IMR-90 (cell line): ENCODE data around the gene AADACL3. TPM values are rescaled to one million over a fixed set of nuclear protein-coding genes. Genes with fewer than 3 reads are reported as not detected.

Experiments
- ATAC-seq: fragments of 200-7000 bp; cut with Tn5 transposase; 2 replicates; pipeline ENCODE4 v1.9.1; 2020; ENCODE audit warnings: low read depth, mild to moderate bottlenecking, moderate library complexity
- BruUV-seq: library from RNA; stranded (reverse); fragments of 400-500 nt; replicated peaks from 2 replicates; lab custom pipeline; 2021; lab: Mats Ljungman, UMichigan
- CTCF ChIA-PET: fragments of 300-600 bp; formaldehyde crosslinking; extraction: SDS; loops from one replicate; lab custom pipeline; 2021; ENCODE audit warnings: antibody characterized with exemption; lab: Yijun Ruan, JAX
- POLR2A ChIA-PET: fragments of 300-600 bp; sonication (Branson Sonifier 250); formaldehyde crosslinking; loops from one replicate; lab custom pipeline; 2022; ENCODE audit warnings: antibody characterized with exemption; ENCODE audit not compliant: unreplicated experiment; lab: Charles Lee
- DNase-seq: peaks from one replicate; pipeline ENCODE4 v3.0.0; 2013
- H2AFZ ChIP-seq: replicated peaks from 2 replicates; pipeline ENCODE3; 2013; ENCODE audit warnings: low read length, mild to moderate bottlenecking; ENCODE audit not compliant: poor library complexity
- H2AK5ac ChIP-seq: 2 replicates; pipeline ENCODE4 v1.6.1; 2013; ENCODE audit warnings: low read depth, low read length, inconsistent platforms
- H2AK9ac ChIP-seq: replicated peaks from 2 replicates; pipeline ENCODE3; 2013; ENCODE audit warnings: mild to moderate bottlenecking, low read depth, low read length, moderate library complexity; ENCODE audit not compliant: poor library complexity
- H2BK120ac ChIP-seq: 2 replicates; pipeline ENCODE4 v1.6.1; 2013; ENCODE audit warnings: low read depth, low read length, inconsistent platforms
- H2BK15ac ChIP-seq: 3 replicates; pipeline ENCODE4 v1.6.1; 2013; ENCODE audit warnings: low read depth, low read length, inconsistent platforms
- H2BK20ac ChIP-seq: 2 replicates; pipeline ENCODE4 v1.6.1; 2013; ENCODE audit warnings: low read depth, mild to moderate bottlenecking, inconsistent platforms, low read length, moderate library complexity
- H2BK5ac ChIP-seq: 2 replicates; pipeline ENCODE4 v1.6.1; 2013; ENCODE audit warnings: mild to moderate bottlenecking, low read depth, low read length, inconsistent platforms; ENCODE audit not compliant: poor library complexity, severe bottlenecking
- H3K14ac ChIP-seq: replicated peaks from 2 replicates; pipeline ENCODE4 v1.6.1; 2013; ENCODE audit warnings: low read depth, low read length, inconsistent platforms
- H3K18ac ChIP-seq: 2 replicates; pipeline ENCODE4 v1.6.1; 2013; ENCODE audit warnings: low read depth, low read length, control low read depth
- H3K23ac ChIP-seq: 2 replicates; pipeline ENCODE4 v1.6.1; 2013; ENCODE audit warnings: low read depth, low read length, inconsistent platforms
- H3K27ac ChIP-seq: 2 replicates; pipeline ENCODE4 v1.5.1; 2013; ENCODE audit warnings: mild to moderate bottlenecking, control low read depth, low read length; ENCODE audit not compliant: insufficient read depth
- H3K27me3 ChIP-seq: 2 replicates; pipeline ENCODE4 v1.6.1; 2013; ENCODE audit warnings: low read length; ENCODE audit not compliant: control insufficient read depth, insufficient read depth
- H3K36me3 ChIP-seq: 2 replicates; pipeline ENCODE4 v1.6.1; 2013; ENCODE audit warnings: low read length, mixed read lengths; ENCODE audit not compliant: control insufficient read depth, insufficient read depth
- H3K4ac ChIP-seq: 2 replicates; pipeline ENCODE4 v1.6.1; 2013; ENCODE audit warnings: low read depth, low read length, inconsistent platforms
- H3K4me1 ChIP-seq: 2 replicates; pipeline ENCODE4 v1.6.1; 2013; ENCODE audit warnings: low read length, mixed read lengths; ENCODE audit not compliant: control insufficient read depth, insufficient read depth
- H3K4me2 ChIP-seq: 2 replicates; pipeline ENCODE4 v1.6.1; 2013; ENCODE audit warnings: low read depth, mild to moderate bottlenecking, control low read depth, low read length, moderate library complexity
- H3K4me3 ChIP-seq: 2 replicates; pipeline ENCODE4 v1.5.1; 2013; ENCODE audit warnings: low read depth, mild to moderate bottlenecking, control low read depth, low read length, moderate library complexity; ENCODE audit not compliant: insufficient read depth
- H3K56ac ChIP-seq: 2 replicates; pipeline ENCODE4 v1.6.1; 2013; ENCODE audit warnings: low read length, inconsistent platforms; ENCODE audit not compliant: insufficient read depth; ENCODE audit errors: extremely low read depth
- H3K79me1 ChIP-seq, 2 experiments: 2 replicates each; pipeline ENCODE4 v1.6.1; 2013; ENCODE audit warnings: low read length in 2 of 2, inconsistent platforms in 1 of 2, low read depth in 1 of 2
- H3K9ac ChIP-seq: 2 replicates; pipeline ENCODE4 v1.6.1; 2013; ENCODE audit warnings: low read depth, low read length, control low read depth
- H3K9me1 ChIP-seq: 2 replicates; pipeline ENCODE4 v1.6.1; 2013; ENCODE audit warnings: low read length, inconsistent platforms; ENCODE audit not compliant: insufficient read depth
- H3K9me3 ChIP-seq: 2 replicates; pipeline ENCODE4 v1.6.1; 2013; ENCODE audit warnings: low read length; ENCODE audit not compliant: control insufficient read depth, insufficient read depth
- H4K20me1 ChIP-seq: 2 replicates; pipeline ENCODE4 v1.6.1; 2013; ENCODE audit warnings: low read length, inconsistent platforms; ENCODE audit not compliant: insufficient read depth
- H4K5ac ChIP-seq: 2 replicates; pipeline ENCODE4 v1.6.1; 2013; ENCODE audit warnings: mild to moderate bottlenecking, low read depth, low read length, control low read depth
- H4K8ac ChIP-seq, 2 experiments: 2 replicates each; pipeline ENCODE4 v1.6.1; 2013; ENCODE audit warnings: low read depth in 2 of 2, low read length in 2 of 2, control low read depth in 1 of 2, inconsistent platforms in 1 of 2
- H4K91ac ChIP-seq: 2 replicates; pipeline ENCODE4 v1.6.1; 2013; ENCODE audit warnings: low read depth, low read length, inconsistent platforms; ENCODE audit not compliant: insufficient read depth
- BHLHE40 ChIP-seq: fragments of 150-350 bp; IDR thresholded peaks from 2 replicates; pipeline ENCODE4 v1.6.1; 2016; ENCODE audit warnings: mild to moderate bottlenecking, low read depth, low read length
- CEBPB ChIP-seq: IDR thresholded peaks from 2 replicates; pipeline ENCODE4 v1.6.1; 2012; ENCODE audit warnings: low read depth, low read length, improper control_type of control experiment
- CHD1 ChIP-seq: IDR thresholded peaks from 2 replicates; pipeline ENCODE4 v1.6.1; 2012; ENCODE audit warnings: low read depth, low read length, improper control_type of control experiment
- FOS ChIP-seq: fragments of 150-350 bp; IDR thresholded peaks from 2 replicates; pipeline ENCODE4 v1.6.1; 2016; ENCODE audit warnings: low read depth, low read length
- MAFK ChIP-seq: IDR thresholded peaks from 2 replicates; pipeline ENCODE4 v1.6.1; 2012; ENCODE audit warnings: low read depth, low read length, improper control_type of control experiment
- MAZ ChIP-seq: IDR thresholded peaks from 2 replicates; pipeline ENCODE4 v1.6.1; 2012; ENCODE audit warnings: low read depth, mild to moderate bottlenecking, low read length, improper control_type of control experiment, moderate library complexity, borderline replicate concordance
- MXI1 ChIP-seq: IDR thresholded peaks from 2 replicates; pipeline ENCODE4 v1.6.1; 2012; ENCODE audit warnings: low read depth, mild to moderate bottlenecking, low read length, moderate library complexity, borderline replicate concordance
- NFE2L2 ChIP-seq: fragments of 150-350 bp; IDR thresholded peaks from 2 replicates; pipeline ENCODE4 v1.6.1; 2016; ENCODE audit warnings: low read depth, mild to moderate bottlenecking, low read length
- RAD21 ChIP-seq: IDR thresholded peaks from 2 replicates; pipeline ENCODE4 v1.6.1; 2012; ENCODE audit warnings: low read length, improper control_type of control experiment
- RCOR1 ChIP-seq: IDR thresholded peaks from 2 replicates; pipeline ENCODE4 v1.6.1; 2012; ENCODE audit warnings: mild to moderate bottlenecking, low read length, improper control_type of control experiment; ENCODE audit not compliant: insufficient replicate concordance
- SMC3 ChIP-seq: fragments of 150-350 bp; IDR thresholded peaks from 2 replicates; pipeline ENCODE4 v1.6.1; 2016; ENCODE audit warnings: low read depth, mild to moderate bottlenecking, antibody characterized with exemption, low read length, moderate library complexity
- WGBS, 2 experiments: methylation state at CpG; one replicate each; pipeline versions ENCODE4 v1.1.5 to v1.1.7; 2013; ENCODE audit warnings: missing lambda C conversion rate in 2 of 2; ENCODE audit not compliant: insufficient read length in 1 of 2; ENCODE audit errors: extremely low coverage in 2 of 2; 5-methylcytosine and 5-hydroxymethylcytosine counted together
- dilution Hi-C: fragments of 300-500 bp; cut with HindIII; formaldehyde crosslinking; loops from one replicate; pipeline ENCODE4 v1.14.3; 2018; ENCODE audit warnings: low sequenced_read_pairs; ENCODE audit not compliant: unreplicated experiment
- in situ Hi-C: fragments of 300-500 bp; cut with MboI; formaldehyde crosslinking; loops from 3 replicates; pipeline ENCODE4 v1.14.3; 2019; ENCODE audit warnings: low sequenced_read_pairs, inconsistent platforms, mixed read lengths
- intact Hi-C: fragments of 100-400 bp; cut with micrococcal nuclease; formaldehyde crosslinking; loops from 2 replicates; pipeline ENCODE4 v1.10.0; 2022
- polyA plus RNA-seq, 3 experiments: library from polyadenylated mRNA; depleted of rRNA; stranded (reverse); fragments of >200 nt; gene quantifications; 2 replicates each; pipeline ENCODE4 v1.2.3, GENCODE V29; 2012; ENCODE audit warnings: low replicate concordance in 1 of 3
- total RNA-seq: library from RNA; depleted of rRNA; stranded (reverse); fragments of >200 nt; gene quantifications from 2 replicates; pipeline ENCODE4 v1.2.3, GENCODE V29; 2012
- TF ChIP-seq, protein P1 (sequence below): fragments of 150-350 bp; IDR thresholded peaks from 2 replicates; pipeline ENCODE4 v1.6.1; 2017; ENCODE audit warnings: mild to moderate bottlenecking, antibody characterized with exemption, low read length, low read depth
- TF ChIP-seq, protein P2 (sequence below): fragments of 150-350 bp; IDR thresholded peaks from 2 replicates; pipeline ENCODE4 v1.6.1; 2016; ENCODE audit warnings: low read depth, mild to moderate bottlenecking, low read length, moderate library complexity, borderline replicate concordance
- TF ChIP-seq, protein P3 (sequence below): conservative IDR thresholded peaks from 2 replicates; pipeline ENCODE4 v1.5.1; 2012; ENCODE audit warnings: mild to moderate bottlenecking, low read depth, low read length, improper control_type of control experiment

The AADACL3 gene
- total and polyA plus RNA-seq, 2 of the 4 experiments (the other 2 are of a cell fraction), result not detected

DNA sequence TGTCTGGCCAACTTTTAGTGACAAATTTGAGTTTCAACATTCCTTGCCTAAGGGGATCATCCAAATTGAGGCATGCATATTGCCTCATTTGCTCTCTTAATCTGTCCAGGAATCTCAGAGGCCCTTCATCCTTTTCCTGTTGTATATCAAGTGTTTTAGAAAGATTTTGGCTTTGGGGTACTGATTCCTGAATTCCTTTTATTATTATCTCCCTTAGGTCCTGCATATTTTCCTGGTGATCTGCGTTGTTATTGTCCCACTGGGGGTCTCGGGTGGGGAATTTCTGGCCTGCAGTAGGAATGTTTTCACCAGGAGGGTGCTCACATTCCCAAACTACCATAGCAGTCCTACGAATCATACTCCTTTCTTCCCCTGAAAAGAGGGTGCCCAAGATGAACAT, 4.4 kb upstream of the AADACL3 start:
- no peak overlapping the region for H3K4ac ChIP-seq
- no peak overlapping the region for H3K18ac ChIP-seq
- in situ Hi-C loops (no loop called here), dilution Hi-C loops (no loop called here), intact Hi-C loops (no loop called here)
- H3K23ac ChIP-seq, result no peak overlapping the region
- no peaks in the 10 kb centered on the region for H3K79me1 ChIP-seq
- no peaks in the 10 kb centered on the region for H3K27me3 ChIP-seq
- H2AK9ac ChIP-seq, result no peak overlapping the region
- no peak overlapping the region for H2BK5ac ChIP-seq
- no peaks in the 10 kb centered on the region for H3K9me1 ChIP-seq
- no peak overlapping the region for H3K4me2 ChIP-seq
- BruUV-seq, result no TSS peak
- H2BK15ac ChIP-seq, result no peak overlapping the region
- H3K9me3 ChIP-seq, result no peaks in the 10 kb centered on the region
- H2AFZ ChIP-seq, result no peak overlapping the region
- CTCF ChIA-PET, result no interaction called here
- ATAC-seq (no peak), DNase-seq (no peak)
- no peak for TF ChIP-seq RCOR1
- TF ChIP-seq FOS, result no peak
- no peak for TF ChIP-seq NFE2L2
- TF ChIP-seq MAZ, result no peak
- TF ChIP-seq SMC3, result no peak
- TF ChIP-seq, protein P1, sequence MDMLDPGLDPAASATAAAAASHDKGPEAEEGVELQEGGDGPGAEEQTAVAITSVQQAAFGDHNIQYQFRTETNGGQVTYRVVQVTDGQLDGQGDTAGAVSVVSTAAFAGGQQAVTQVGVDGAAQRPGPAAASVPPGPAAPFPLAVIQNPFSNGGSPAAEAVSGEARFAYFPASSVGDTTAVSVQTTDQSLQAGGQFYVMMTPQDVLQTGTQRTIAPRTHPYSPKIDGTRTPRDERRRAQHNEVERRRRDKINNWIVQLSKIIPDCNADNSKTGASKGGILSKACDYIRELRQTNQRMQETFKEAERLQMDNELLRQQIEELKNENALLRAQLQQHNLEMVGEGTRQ, result no peak
- no peak for TF ChIP-seq MAFK
- TF ChIP-seq CEBPB, result no peak
- TF ChIP-seq BHLHE40, result no peak
- TF ChIP-seq, protein P2, sequence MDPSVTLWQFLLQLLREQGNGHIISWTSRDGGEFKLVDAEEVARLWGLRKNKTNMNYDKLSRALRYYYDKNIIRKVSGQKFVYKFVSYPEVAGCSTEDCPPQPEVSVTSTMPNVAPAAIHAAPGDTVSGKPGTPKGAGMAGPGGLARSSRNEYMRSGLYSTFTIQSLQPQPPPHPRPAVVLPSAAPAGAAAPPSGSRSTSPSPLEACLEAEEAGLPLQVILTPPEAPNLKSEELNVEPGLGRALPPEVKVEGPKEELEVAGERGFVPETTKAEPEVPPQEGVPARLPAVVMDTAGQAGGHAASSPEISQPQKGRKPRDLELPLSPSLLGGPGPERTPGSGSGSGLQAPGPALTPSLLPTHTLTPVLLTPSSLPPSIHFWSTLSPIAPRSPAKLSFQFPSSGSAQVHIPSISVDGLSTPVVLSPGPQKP, result no peak
- TF ChIP-seq CHD1, result no peak
- TF ChIP-seq, protein P3, sequence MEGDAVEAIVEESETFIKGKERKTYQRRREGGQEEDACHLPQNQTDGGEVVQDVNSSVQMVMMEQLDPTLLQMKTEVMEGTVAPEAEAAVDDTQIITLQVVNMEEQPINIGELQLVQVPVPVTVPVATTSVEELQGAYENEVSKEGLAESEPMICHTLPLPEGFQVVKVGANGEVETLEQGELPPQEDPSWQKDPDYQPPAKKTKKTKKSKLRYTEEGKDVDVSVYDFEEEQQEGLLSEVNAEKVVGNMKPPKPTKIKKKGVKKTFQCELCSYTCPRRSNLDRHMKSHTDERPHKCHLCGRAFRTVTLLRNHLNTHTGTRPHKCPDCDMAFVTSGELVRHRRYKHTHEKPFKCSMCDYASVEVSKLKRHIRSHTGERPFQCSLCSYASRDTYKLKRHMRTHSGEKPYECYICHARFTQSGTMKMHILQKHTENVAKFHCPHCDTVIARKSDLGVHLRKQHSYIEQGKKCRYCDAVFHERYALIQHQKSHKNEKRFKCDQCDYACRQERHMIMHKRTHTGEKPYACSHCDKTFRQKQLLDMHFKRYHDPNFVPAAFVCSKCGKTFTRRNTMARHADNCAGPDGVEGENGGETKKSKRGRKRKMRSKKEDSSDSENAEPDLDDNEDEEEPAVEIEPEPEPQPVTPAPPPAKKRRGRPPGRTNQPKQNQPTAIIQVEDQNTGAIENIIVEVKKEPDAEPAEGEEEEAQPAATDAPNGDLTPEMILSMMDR, result no peak
- no peak for TF ChIP-seq MXI1
- TF ChIP-seq RAD21, result no peak
- H4K8ac ChIP-seq, result no peak overlapping the region
- no peak overlapping the region for H3K4me3 ChIP-seq
- H4K91ac ChIP-seq, result no peak overlapping the region
- H2AK5ac ChIP-seq, result no peak overlapping the region
- POLR2A ChIA-PET, result no interaction called here
- no peaks in the 10 kb centered on the region for H3K36me3 ChIP-seq
- H4K5ac ChIP-seq, result no peak overlapping the region
- H3K27ac ChIP-seq, result no peak overlapping the region
- H2BK20ac ChIP-seq, result no peak overlapping the region
- WGBS, 2 experiments, result no CpG with 5 or more reads among the region's 3 CpGs
- H3K9ac ChIP-seq, result no peak overlapping the region
- H2BK120ac ChIP-seq, result no peak overlapping the region
- H3K4me1 ChIP-seq, result no peaks in the 10 kb centered on the region
- no peak overlapping the region for H3K56ac ChIP-seq
- no peaks in the 10 kb centered on the region for H4K20me1 ChIP-seq
- no peak overlapping the region for H3K14ac ChIP-seq
